Measurements from ENCODE around the gene BICDL1. TPM values are rescaled to one million over a fixed set of nuclear protein-coding genes. Genes with fewer than 3 reads are reported as not detected.

Gene BICDL1
- total RNA-seq, 1 experiment from 2014 or later, result 14.4 TPM

- H3K4me1 ChIP-seq (replicated peaks; ENCODE audit: insufficient read depth), result peaks cover 44% of the 10 kb centered on the region
- peak overlapping the region; percentile 69 for H3K27ac ChIP-seq
- H3K27me3 ChIP-seq (ENCODE audit: insufficient read depth, low read depth), result no peaks in the 10 kb centered on the region
- BruUV-seq (replicated peaks), result no TSS peak
- no peak for TF ChIP-seq EZH2 (IDR thresholded peaks at IDR 0.05; ENCODE audit: low read depth)
- TF ChIP-seq CTCF (conservative IDR thresholded peaks at IDR 0.05), result no peak
- ChIA-PET CTCF (interaction anchor here (0.6 kb wide), 1 partner anchor 32 kb away, joined by 3 read pairs; no protein-coding TSS in a partner anchor), POLR2A (ENCODE audit: unreplicated experiment) (interaction anchor here (0.6 kb wide), 1 partner anchor 63 kb away, joined by 5 read pairs; no protein-coding TSS in a partner anchor)
- H2AFZ ChIP-seq, result no peak overlapping the region
- H3K4me3 ChIP-seq, result no peak overlapping the region
- peak in 1 of 2 experiments; percentile 84 for DNase-seq
- no peaks in the 10 kb centered on the region for H3K9me3 ChIP-seq (ENCODE audit: insufficient read depth, low read depth)
- intact Hi-C loops (cut with micrococcal nuclease; ENCODE audit: unreplicated experiment), result no loop called here
- H4K20me1 ChIP-seq (ENCODE audit: insufficient read depth), result no peaks in the 10 kb centered on the region
- H3K4me2 ChIP-seq, result peak overlapping the region; percentile 17
- H3F3A ChIP-seq (ENCODE audit: insufficient read depth, low read depth), result peaks cover 20% of the 10 kb centered on the region; the same call in 1 of the 2 replicates
- no peaks in the 10 kb centered on the region for H3K36me3 ChIP-seq (ENCODE audit: low read depth)
- H3K79me2 ChIP-seq (ENCODE audit: low read depth), result no peaks in the 10 kb centered on the region
- H3K9me2 ChIP-seq (ENCODE audit: insufficient read depth), result no peaks in the 10 kb centered on the region
These were observed 58.0 kb downstream of the BICDL1 start for GRCh38 chr12:120047072-120047471.

- H3K4me2 ChIP-seq, result peak overlapping the region; percentile 17; the same call in 1 of the 2 replicates
- no peaks in the 10 kb centered on the region for H3K9me3 ChIP-seq (ENCODE audit: insufficient read depth, low read depth)
- H3K27ac ChIP-seq, result peak overlapping the region; percentile 69
- POLR2A ChIA-PET (ENCODE audit: unreplicated experiment), result no interaction called here
- CTCF ChIA-PET, result interaction anchor here (0.6 kb wide), 1 partner anchor 41 kb away, joined by 8 read pairs; no protein-coding TSS in a partner anchor
- no peaks in the 10 kb centered on the region for H3K36me3 ChIP-seq (ENCODE audit: low read depth)
- no peaks in the 10 kb centered on the region for H3K9me2 ChIP-seq (ENCODE audit: insufficient read depth)
- DNase-seq, result no peak
- H3K79me2 ChIP-seq (ENCODE audit: low read depth), result no peaks in the 10 kb centered on the region
- no peaks in the 10 kb centered on the region for H3K27me3 ChIP-seq (ENCODE audit: insufficient read depth, low read depth)
- H2AFZ ChIP-seq, result no peak overlapping the region
- H3K4me1 ChIP-seq (replicated peaks; ENCODE audit: insufficient read depth), result peaks cover 39% of the 10 kb centered on the region
- H3F3A ChIP-seq (ENCODE audit: insufficient read depth, low read depth), result 0 out of 2 replicates have a peak, but pooled peaks cover 13% of the 10 kb centered on the region
- BruUV-seq (replicated peaks), result no TSS peak
- no peak overlapping the region for H3K4me3 ChIP-seq
- no peak for TF ChIP-seq CTCF (conservative IDR thresholded peaks at IDR 0.05)
- no peak for TF ChIP-seq EZH2 (IDR thresholded peaks at IDR 0.05; ENCODE audit: low read depth)
- H4K20me1 ChIP-seq (ENCODE audit: insufficient read depth), result no peaks in the 10 kb centered on the region
- intact Hi-C loops (cut with micrococcal nuclease; ENCODE audit: unreplicated experiment), result no loop called here
These were observed 59.2 kb downstream of the BICDL1 start for GRCh38 chr12:120048263-120048662.

GRCh38 chr12:120049426-120049825 is 60.4 kb downstream of the BICDL1 start:
- H4K20me1 ChIP-seq (ENCODE audit: insufficient read depth), result no peaks in the 10 kb centered on the region
- no peak overlapping the region for H2AFZ ChIP-seq
- no peak for TF ChIP-seq CTCF (conservative IDR thresholded peaks at IDR 0.05)
- no peak for TF ChIP-seq EZH2 (IDR thresholded peaks at IDR 0.05; ENCODE audit: low read depth)
- H3K4me1 ChIP-seq (replicated peaks; ENCODE audit: insufficient read depth), result peaks cover 35% of the 10 kb centered on the region
- POLR2A ChIA-PET (ENCODE audit: unreplicated experiment), result interaction anchor here (0.6 kb wide), 1 partner anchor 20 kb away, joined by 7 read pairs; no protein-coding TSS in a partner anchor
- H3K4me2 ChIP-seq, result no peak overlapping the region
- H3K4me3 ChIP-seq, result no peak overlapping the region
- H3K27me3 ChIP-seq (ENCODE audit: insufficient read depth, low read depth), result no peaks in the 10 kb centered on the region
- 0 out of 2 replicates have a peak, but pooled peaks cover 13% of the 10 kb centered on the region for H3F3A ChIP-seq (ENCODE audit: insufficient read depth, low read depth)
- BruUV-seq (replicated peaks), result no TSS peak
- no peaks in the 10 kb centered on the region for H3K79me2 ChIP-seq (ENCODE audit: low read depth)
- H3K36me3 ChIP-seq (ENCODE audit: low read depth), result no peaks in the 10 kb centered on the region
- no peaks in the 10 kb centered on the region for H3K9me3 ChIP-seq (ENCODE audit: insufficient read depth, low read depth)
- H3K9me2 ChIP-seq (ENCODE audit: insufficient read depth), result no peaks in the 10 kb centered on the region
- intact Hi-C loops (cut with micrococcal nuclease; ENCODE audit: unreplicated experiment), result no loop called here
- CTCF ChIA-PET, result no interaction called here
- H3K27ac ChIP-seq, result no peak overlapping the region
- DNase-seq, result no peak

Measured in PC-9 (cell line).